ENCODE measurements around the gene ASB6. TPM values are rescaled to one million over a fixed set of nuclear protein-coding genes. Genes with fewer than 3 reads are reported as not detected.

The ASB6 gene
- total and polyA plus RNA-seq, 4 donors = 3.4 to 8.4 (median 6.2) TPM

- no peaks in the 10 kb centered on the region for H3K9me3 ChIP-seq (ENCODE audit: control insufficient read depth in 4 of 4, low read length in 3 of 4)
- TF ChIP-seq RAD21 (IDR thresholded peaks at IDR 0.05) (no peak), FOXA2 (IDR thresholded peaks at IDR 0.05) (no peak), HNF4G (IDR thresholded peaks at IDR 0.05) (no peak), EGR1 (IDR thresholded peaks at IDR 0.05; ENCODE audit: low read depth in 2 of 2) (no peak), TAF1 (conservative IDR thresholded peaks at IDR 0.05) (no peak), MAX (IDR thresholded peaks at IDR 0.05) (no peak), HNF4A (conservative IDR thresholded peaks at IDR 0.05) (no peak), ATF3 (IDR thresholded peaks at IDR 0.05) (no peak)
- TF ChIP-seq, protein P1, sequence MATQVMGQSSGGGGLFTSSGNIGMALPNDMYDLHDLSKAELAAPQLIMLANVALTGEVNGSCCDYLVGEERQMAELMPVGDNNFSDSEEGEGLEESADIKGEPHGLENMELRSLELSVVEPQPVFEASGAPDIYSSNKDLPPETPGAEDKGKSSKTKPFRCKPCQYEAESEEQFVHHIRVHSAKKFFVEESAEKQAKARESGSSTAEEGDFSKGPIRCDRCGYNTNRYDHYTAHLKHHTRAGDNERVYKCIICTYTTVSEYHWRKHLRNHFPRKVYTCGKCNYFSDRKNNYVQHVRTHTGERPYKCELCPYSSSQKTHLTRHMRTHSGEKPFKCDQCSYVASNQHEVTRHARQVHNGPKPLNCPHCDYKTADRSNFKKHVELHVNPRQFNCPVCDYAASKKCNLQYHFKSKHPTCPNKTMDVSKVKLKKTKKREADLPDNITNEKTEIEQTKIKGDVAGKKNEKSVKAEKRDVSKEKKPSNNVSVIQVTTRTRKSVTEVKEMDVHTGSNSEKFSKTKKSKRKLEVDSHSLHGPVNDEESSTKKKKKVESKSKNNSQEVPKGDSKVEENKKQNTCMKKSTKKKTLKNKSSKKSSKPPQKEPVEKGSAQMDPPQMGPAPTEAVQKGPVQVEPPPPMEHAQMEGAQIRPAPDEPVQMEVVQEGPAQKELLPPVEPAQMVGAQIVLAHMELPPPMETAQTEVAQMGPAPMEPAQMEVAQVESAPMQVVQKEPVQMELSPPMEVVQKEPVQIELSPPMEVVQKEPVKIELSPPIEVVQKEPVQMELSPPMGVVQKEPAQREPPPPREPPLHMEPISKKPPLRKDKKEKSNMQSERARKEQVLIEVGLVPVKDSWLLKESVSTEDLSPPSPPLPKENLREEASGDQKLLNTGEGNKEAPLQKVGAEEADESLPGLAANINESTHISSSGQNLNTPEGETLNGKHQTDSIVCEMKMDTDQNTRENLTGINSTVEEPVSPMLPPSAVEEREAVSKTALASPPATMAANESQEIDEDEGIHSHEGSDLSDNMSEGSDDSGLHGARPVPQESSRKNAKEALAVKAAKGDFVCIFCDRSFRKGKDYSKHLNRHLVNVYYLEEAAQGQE (IDR thresholded peaks at IDR 0.05) = no peak
- no peaks in the 10 kb centered on the region for H3K27me3 ChIP-seq (ENCODE audit: control insufficient read depth in 4 of 4, insufficient read depth in 4 of 4, low read length in 3 of 4)
- H3K27ac ChIP-seq (ENCODE audit: low read depth in 1 of 2, low read length in 2 of 2) = no peak overlapping the region
- no peak overlapping the region for H3K9ac ChIP-seq (ENCODE audit: low read depth in 1 of 2, low read length in 2 of 2)
- no peak overlapping the region for H3K4me3 ChIP-seq (ENCODE audit: low read depth in 1 of 3, low read length in 3 of 3)
- H3K36me3 ChIP-seq (ENCODE audit: control insufficient read depth in 4 of 4, insufficient read depth in 3 of 4, low read depth in 1 of 4, low read length in 3 of 4) = no peaks in the 10 kb centered on the region
- 80% methylated on average over 27 of the region's 27 CpGs for WGBS
- no peaks in the 10 kb centered on the region for H3K4me1 ChIP-seq (ENCODE audit: control insufficient read depth in 4 of 4, insufficient read depth in 4 of 4, low read length in 3 of 4)
- DNase-seq (ENCODE audit: low spot score) = no peak
Observed at GRCh38 chr9:129675620-129676019, 33.7 kb upstream of the ASB6 start.

DNA sequence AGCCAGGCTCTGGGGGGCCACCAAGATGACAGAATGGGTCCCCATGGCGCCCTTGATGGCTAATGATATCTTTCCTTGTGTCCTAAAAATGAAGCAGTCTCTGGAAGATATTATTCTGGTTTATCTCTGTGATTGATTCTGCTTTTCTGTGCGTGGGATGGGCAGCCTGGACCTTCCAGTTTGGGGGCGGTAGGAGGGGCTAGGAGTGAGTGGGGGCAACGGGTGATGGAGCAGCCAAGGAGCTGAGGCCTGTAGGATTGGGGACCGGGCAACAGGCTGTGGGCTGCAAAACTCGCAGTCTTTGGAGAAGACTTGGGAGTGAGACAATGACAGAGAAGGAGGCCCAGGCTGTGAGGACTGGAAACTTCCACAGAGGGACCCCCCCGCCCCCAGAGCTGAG lies 32.3 kb upstream of the ASB6 start:
- Histone ChIP-seq H3K27ac (ENCODE audit: low read depth in 1 of 2, low read length in 2 of 2) (no peak overlapping the region), H3K36me3 (ENCODE audit: control insufficient read depth in 4 of 4, insufficient read depth in 3 of 4, low read depth in 1 of 4, low read length in 3 of 4) (no peaks in the 10 kb centered on the region), H3K4me1 (ENCODE audit: control insufficient read depth in 4 of 4, insufficient read depth in 4 of 4, low read length in 3 of 4) (no peaks in the 10 kb centered on the region), H3K4me3 (ENCODE audit: low read depth in 1 of 3, low read length in 3 of 3) (no peak overlapping the region), H3K27me3 (ENCODE audit: control insufficient read depth in 4 of 4, insufficient read depth in 4 of 4, low read length in 3 of 4) (no peaks in the 10 kb centered on the region), H3K9me3 (ENCODE audit: control insufficient read depth in 4 of 4, low read length in 3 of 4) (no peaks in the 10 kb centered on the region), H3K9ac (ENCODE audit: low read depth in 1 of 2, low read length in 2 of 2) (no peak overlapping the region)
- no peak for DNase-seq (ENCODE audit: low spot score)
- TF ChIP-seq JUND (IDR thresholded peaks at IDR 0.05) (no peak), ATF3 (IDR thresholded peaks at IDR 0.05) (no peak), FOXA1 (IDR thresholded peaks at IDR 0.05) (no peak), GABPA (IDR thresholded peaks at IDR 0.05 in 1 of 2, conservative IDR thresholded peaks at IDR 0.05 in 1 of 2) (no peak), FOXA2 (IDR thresholded peaks at IDR 0.05) (no peak)
- 69% methylated on average over 7 of the region's 7 CpGs for WGBS

DNA sequence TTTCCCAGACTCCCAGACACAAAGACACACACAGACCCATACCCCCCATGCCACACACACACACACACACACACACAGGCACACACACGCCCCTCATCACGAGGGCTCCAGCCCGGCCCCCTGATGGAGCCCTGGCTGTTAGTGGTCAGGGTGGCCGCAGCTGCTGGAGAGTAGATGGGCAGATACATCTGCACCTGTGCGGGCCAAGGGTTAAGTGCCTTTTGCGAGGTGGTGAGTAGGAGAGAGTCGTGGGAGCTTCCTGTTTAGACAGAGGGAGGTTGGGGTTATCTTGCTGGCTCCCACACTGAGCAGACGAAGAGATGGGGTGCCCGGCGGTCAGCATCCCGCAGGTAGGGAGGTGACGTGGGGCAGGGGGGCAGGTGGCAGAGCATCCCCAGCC lies 31.7 kb upstream of the ASB6 start:
- no peaks in the 10 kb centered on the region for H3K9me3 ChIP-seq (ENCODE audit: control insufficient read depth in 4 of 4, low read length in 3 of 4)
- no peaks in the 10 kb centered on the region for H3K36me3 ChIP-seq (ENCODE audit: control insufficient read depth in 4 of 4, insufficient read depth in 3 of 4, low read depth in 1 of 4, low read length in 3 of 4)
- no peak for DNase-seq (ENCODE audit: low spot score)
- 64% methylated on average over 12 of the region's 12 CpGs for WGBS
- H3K4me1 ChIP-seq (ENCODE audit: control insufficient read depth in 4 of 4, insufficient read depth in 4 of 4, low read length in 3 of 4) = no peaks in the 10 kb centered on the region
- H3K9ac ChIP-seq (ENCODE audit: low read depth in 1 of 2, low read length in 2 of 2) = no peak overlapping the region
- H3K4me3 ChIP-seq (ENCODE audit: low read depth in 1 of 3, low read length in 3 of 3) = no peak overlapping the region
- TF ChIP-seq, protein P1 (IDR thresholded peaks at IDR 0.05) = no peak
- no peak for TF ChIP-seq EGR1 (IDR thresholded peaks at IDR 0.05; ENCODE audit: low read depth in 2 of 2)
- no peak for TF ChIP-seq MAX (IDR thresholded peaks at IDR 0.05)
- TF ChIP-seq HNF4A (conservative IDR thresholded peaks at IDR 0.05) = no peak
- no peak for TF ChIP-seq RXRA (IDR thresholded peaks at IDR 0.05)
- TF ChIP-seq ATF3 (IDR thresholded peaks at IDR 0.05) = no peak
- no peak for TF ChIP-seq RAD21 (IDR thresholded peaks at IDR 0.05)
- no peak for TF ChIP-seq ZBTB33 (IDR thresholded peaks at IDR 0.05)
- H3K27ac ChIP-seq (ENCODE audit: low read depth in 1 of 2, low read length in 2 of 2) = no peak overlapping the region
- H3K27me3 ChIP-seq (ENCODE audit: control insufficient read depth in 4 of 4, insufficient read depth in 4 of 4, low read length in 3 of 4) = no peaks in the 10 kb centered on the region

Measured in liver (tissue), 9 donors.